ENCODE data around the gene ARID5B.

ARID5B gene

DNA sequence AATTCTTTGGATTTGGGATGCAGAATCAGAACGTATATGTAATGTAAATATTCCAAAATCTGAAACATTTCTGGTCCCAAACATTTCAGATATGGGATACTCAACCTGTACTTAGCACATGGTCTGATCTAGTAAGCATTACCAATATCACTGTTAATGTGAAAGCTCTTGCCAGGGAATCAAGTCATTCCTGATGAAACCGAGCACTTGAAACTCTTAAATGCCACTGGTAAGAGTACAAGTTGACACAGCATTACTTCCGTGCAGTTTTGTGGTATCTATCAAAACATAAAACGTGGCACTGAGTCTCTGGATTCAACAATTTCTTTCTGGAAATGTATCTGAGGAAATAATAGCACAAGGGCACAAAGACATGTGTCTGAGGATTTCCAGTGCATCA, 211.5 kb downstream of the ARID5B start:
- DNase-seq = no peak

- DNase-seq = peak; percentile 70
Measured at GRCh38 chr10:62113680-62114079, 212.2 kb downstream of the ARID5B start.

GRCh38 chr10:62115321-62115720, 213.8 kb downstream of the ARID5B start:
- DNase-seq = no peak

GRCh38 chr10:62115842-62116241, 214.3 kb downstream of the ARID5B start:
- no peak for DNase-seq

DNA sequence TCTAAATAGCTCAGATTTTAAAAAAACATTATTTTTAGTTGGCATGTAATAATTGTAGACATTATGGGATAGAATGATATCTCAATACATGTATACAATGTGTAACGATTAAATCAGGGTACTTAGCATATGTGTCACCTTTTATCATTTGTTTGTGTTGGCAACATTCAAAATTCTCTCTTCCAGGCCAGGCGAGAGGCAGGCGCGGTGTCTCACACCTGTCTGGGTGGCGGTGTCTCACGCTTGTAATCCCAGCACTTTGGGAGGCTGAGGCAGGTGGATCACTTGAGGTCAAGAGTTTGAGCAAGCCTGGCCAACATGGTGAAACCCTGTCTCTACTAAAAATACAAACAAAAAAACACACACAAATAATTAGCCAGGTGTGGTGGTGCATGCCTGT, 215.4 kb downstream of the ARID5B start:
- no peak for DNase-seq

DNA sequence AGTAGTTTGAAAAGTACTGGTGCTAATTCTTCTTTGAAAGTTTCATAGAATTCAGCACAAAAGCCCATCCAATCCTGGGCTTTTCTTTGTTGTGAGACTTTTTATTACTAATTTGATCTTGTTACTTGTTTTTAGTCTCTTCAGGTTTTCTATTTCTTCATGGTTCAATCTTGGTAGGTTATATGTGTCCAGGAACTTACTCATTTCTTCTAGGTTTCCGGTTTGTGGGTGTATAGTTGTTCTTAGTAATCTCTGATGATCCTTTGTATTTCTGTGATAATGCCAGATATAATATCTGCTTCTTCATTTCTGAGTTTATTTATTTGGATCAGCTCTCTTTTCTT, 219.7 kb downstream of the ARID5B start:
- DNase-seq = peak; percentile 76

GRCh38 chr10:62127975-62128374, 226.5 kb downstream of the ARID5B start:
- DNase-seq = no peak

DNA sequence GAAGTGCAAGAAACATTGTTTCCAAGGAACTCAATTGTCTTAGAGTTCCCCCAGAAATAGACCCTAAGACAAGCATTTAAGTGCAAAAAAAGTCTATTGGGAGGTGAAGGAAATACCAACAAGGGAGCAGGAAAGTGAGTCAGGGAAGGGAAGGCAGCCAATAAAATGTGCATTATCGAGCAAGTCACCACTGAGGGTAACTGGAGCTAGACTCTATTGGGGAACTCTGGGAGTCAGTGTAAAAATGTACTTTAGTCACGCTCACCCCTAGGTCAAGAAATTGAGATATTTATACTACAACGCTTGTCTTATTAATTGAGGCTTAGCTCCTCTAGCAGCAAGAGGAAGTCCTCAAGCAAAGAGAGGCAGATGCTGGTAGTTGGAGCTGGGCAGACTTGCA, 229.4 kb downstream of the ARID5B start:
- no peak for DNase-seq

GRCh38 chr10:62131724-62132123, 230.2 kb downstream of the ARID5B start:
- no peak for DNase-seq

DNA sequence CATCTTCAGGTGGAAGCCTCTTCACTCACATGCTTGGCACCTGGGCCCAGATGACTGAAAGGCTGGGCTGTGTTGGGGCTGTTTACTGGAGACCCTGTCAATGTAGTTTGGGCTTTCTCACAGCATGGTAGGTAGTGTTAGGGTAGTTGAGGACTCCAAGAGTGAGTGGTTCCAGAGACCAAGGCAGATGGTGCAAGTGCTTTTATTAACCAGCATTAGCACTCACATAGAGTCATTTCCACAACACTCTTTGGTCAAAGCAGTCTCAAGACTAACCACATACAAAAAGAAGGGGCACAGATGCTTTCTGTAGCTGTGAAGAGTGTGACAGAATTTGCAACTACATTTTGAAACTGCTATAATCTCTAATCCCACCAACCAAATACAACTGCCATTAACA, 232.1 kb downstream of the ARID5B start:
- DNase-seq = peak; percentile 71

DNA sequence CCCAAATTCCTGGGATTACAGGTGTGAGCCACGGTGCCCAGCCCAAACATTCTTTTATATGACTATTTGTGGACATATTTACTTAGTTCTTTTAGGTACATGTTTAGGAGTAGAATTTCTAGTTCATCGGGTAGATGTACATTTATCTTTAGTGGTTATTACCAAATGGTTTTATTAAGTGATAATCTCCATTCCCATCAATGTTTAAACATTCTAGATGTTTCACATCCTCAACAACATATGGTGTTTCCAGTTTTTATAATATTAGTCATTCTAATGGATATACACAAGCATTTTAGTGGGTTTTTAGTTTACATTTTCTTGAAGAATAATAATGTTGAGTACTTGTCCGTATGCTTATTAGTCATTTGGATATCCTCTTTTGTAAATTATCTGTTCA, 235.4 kb downstream of the ARID5B start:
- no peak for DNase-seq

All from activated CD4-positive, alpha-beta T cell treated with anti-CD3 and anti-CD28 coated beads, Interleukin-2, amount 50 U/mL, for 16 hours (primary cell).